Caco-2 (cell line): ENCODE results near the gene LRRC7. TPM values are rescaled to one million over a fixed set of nuclear protein-coding genes. Genes with fewer than 3 reads are reported as not detected.

Experiments used
- BruUV-seq: library from RNA; stranded (reverse); fragments of 400-500 nt; replicated peaks from 2 replicates; lab custom pipeline; 2021; lab: Mats Ljungman, UMichigan
- CTCF ChIA-PET: fragments of 300-600 bp; sonication (Branson Sonifier 250); formaldehyde crosslinking; loops from one replicate; lab custom pipeline; 2022; ENCODE audit warnings: antibody characterized with exemption; lab: Charles Lee
- POLR2A ChIA-PET: fragments of 300-600 bp; sonication (Branson Sonifier 250); formaldehyde crosslinking; loops from one replicate; lab custom pipeline; 2022; ENCODE audit warnings: antibody characterized with exemption; lab: Charles Lee
- DNase-seq, 2 experiments: peaks; one replicate each; pipeline versions ENCODE4 v3.0.0 to v3.0.0-alpha.2; 2020 to 2022
- H3K27me3 ChIP-seq: replicated peaks from 2 replicates; pipeline ENCODE4 v1.6.0; 2011; ENCODE audit warnings: low read length; ENCODE audit not compliant: control insufficient read depth, insufficient read depth
- H3K36me3 ChIP-seq: 2 replicates; pipeline ENCODE4 v1.5.1; 2011; ENCODE audit warnings: low read length; ENCODE audit not compliant: control insufficient read depth, insufficient read depth
- H3K4me1 ChIP-seq: fragments of 250-450 bp; sonication (Bioruptor Pico); 2 replicates; pipeline ENCODE4 v1.5.1; 2020; ENCODE audit warnings: mild to moderate bottlenecking
- H3K4me3 ChIP-seq: 2 replicates; pipeline ENCODE4 v1.5.1; 2011; ENCODE audit warnings: low read depth, mild to moderate bottlenecking, control low read depth, low read length
- H3K9me3 ChIP-seq: fragments of 250-450 bp; sonication (Bioruptor Pico); 2 replicates; pipeline ENCODE4 v1.5.1; 2020; ENCODE audit warnings: mild to moderate bottlenecking, moderate library complexity
- H3K27ac Mint-ChIP-seq: one replicate; pipeline ENCODE4 v1.8.0; 2022; ENCODE audit warnings: mixed read lengths; ENCODE audit not compliant: unreplicated experiment
- H3K27me3 Mint-ChIP-seq: one replicate; pipeline ENCODE4 v1.8.0; 2022; ENCODE audit warnings: mixed read lengths; ENCODE audit not compliant: insufficient read depth, unreplicated experiment
- H3K36me3 Mint-ChIP-seq: one replicate; pipeline ENCODE4 v1.8.0; 2022; ENCODE audit warnings: mild to moderate bottlenecking, mixed read lengths; ENCODE audit not compliant: insufficient read depth, unreplicated experiment
- H3K4me1 Mint-ChIP-seq: one replicate; pipeline ENCODE4 v1.8.0; 2022; ENCODE audit warnings: low read depth, mixed read lengths; ENCODE audit not compliant: unreplicated experiment
- H3K4me3 Mint-ChIP-seq: one replicate; pipeline ENCODE4 v1.8.0; 2022; ENCODE audit warnings: mild to moderate bottlenecking, moderate library complexity, mixed read lengths; ENCODE audit not compliant: unreplicated experiment
- H3K9me3 Mint-ChIP-seq: one replicate; pipeline ENCODE4 v1.8.0; 2022; ENCODE audit warnings: mixed read lengths; ENCODE audit not compliant: unreplicated experiment
- intact Hi-C: fragments of 100-400 bp; cut with micrococcal nuclease; formaldehyde crosslinking; loops from one replicate; pipeline ENCODE4 v1.10.0; 2022; ENCODE audit not compliant: unreplicated experiment
- total RNA-seq: library from RNA; stranded (reverse); gene quantifications from 2 replicates; pipeline ENCODE4 v1.2.3, GENCODE V29; 2022
- TF ChIP-seq, protein P1 (sequence below), 2 experiments: fragments of 200-600 bp in 1 of 2; IDR thresholded peaks; 1 replicate in 1 of 2; 2 replicates in 1 of 2; pipeline versions ENCODE4 v1.5.1 to v1.8.0; 2011 to 2022; ENCODE audit warnings: antibody characterized with exemption in 1 of 2, control low read depth in 1 of 2, inconsistent platforms in 1 of 2, low read depth in 1 of 2, low read length in 1 of 2, mild to moderate bottlenecking in 1 of 2, moderate library complexity in 1 of 2; ENCODE audit not compliant: insufficient read depth in 1 of 2, severe bottlenecking in 1 of 2, unreplicated experiment in 1 of 2

LRRC7 gene
- total RNA-seq, 1 experiment from 2014 or later: 8.5 TPM

GRCh38 chr1:70071601-70072000 is 503.9 kb downstream of the LRRC7 start:
- TF ChIP-seq, protein P1, sequence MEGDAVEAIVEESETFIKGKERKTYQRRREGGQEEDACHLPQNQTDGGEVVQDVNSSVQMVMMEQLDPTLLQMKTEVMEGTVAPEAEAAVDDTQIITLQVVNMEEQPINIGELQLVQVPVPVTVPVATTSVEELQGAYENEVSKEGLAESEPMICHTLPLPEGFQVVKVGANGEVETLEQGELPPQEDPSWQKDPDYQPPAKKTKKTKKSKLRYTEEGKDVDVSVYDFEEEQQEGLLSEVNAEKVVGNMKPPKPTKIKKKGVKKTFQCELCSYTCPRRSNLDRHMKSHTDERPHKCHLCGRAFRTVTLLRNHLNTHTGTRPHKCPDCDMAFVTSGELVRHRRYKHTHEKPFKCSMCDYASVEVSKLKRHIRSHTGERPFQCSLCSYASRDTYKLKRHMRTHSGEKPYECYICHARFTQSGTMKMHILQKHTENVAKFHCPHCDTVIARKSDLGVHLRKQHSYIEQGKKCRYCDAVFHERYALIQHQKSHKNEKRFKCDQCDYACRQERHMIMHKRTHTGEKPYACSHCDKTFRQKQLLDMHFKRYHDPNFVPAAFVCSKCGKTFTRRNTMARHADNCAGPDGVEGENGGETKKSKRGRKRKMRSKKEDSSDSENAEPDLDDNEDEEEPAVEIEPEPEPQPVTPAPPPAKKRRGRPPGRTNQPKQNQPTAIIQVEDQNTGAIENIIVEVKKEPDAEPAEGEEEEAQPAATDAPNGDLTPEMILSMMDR (IDR thresholded peaks at IDR 0.05; ENCODE audit: insufficient read depth in 1 of 2, low read depth in 1 of 2, low read length in 1 of 2, severe bottlenecking in 1 of 2, unreplicated experiment in 1 of 2): no peak
- CTCF ChIA-PET: no interaction called here
- H3K4me3 ChIP-seq: no peak overlapping the region
- Mint-ChIP-seq H3K36me3 (no peaks in the 10 kb centered on the region), H3K4me1 (no peaks in the 10 kb centered on the region), H3K27ac (no peak overlapping the region), H3K4me3 (no peak overlapping the region), H3K27me3 (no peaks in the 10 kb centered on the region), H3K9me3 (no peaks in the 10 kb centered on the region)
- no peaks in the 10 kb centered on the region for H3K4me1 ChIP-seq
- H3K36me3 ChIP-seq: no peaks in the 10 kb centered on the region
- intact Hi-C loops: no loop called here
- no peak for DNase-seq
- POLR2A ChIA-PET: no interaction called here
- H3K27me3 ChIP-seq: no peaks in the 10 kb centered on the region
- no TSS peak for BruUV-seq
- no peaks in the 10 kb centered on the region for H3K9me3 ChIP-seq

- H3K4me1 ChIP-seq: no peaks in the 10 kb centered on the region
- CTCF ChIA-PET: no interaction called here
- no peaks in the 10 kb centered on the region for H3K27me3 ChIP-seq
- no TSS peak for BruUV-seq
- no peaks in the 10 kb centered on the region for H3K36me3 ChIP-seq
- TF ChIP-seq, protein P1 (IDR thresholded peaks at IDR 0.05; ENCODE audit: insufficient read depth in 1 of 2, low read depth in 1 of 2, low read length in 1 of 2, severe bottlenecking in 1 of 2, unreplicated experiment in 1 of 2): no peak
- Mint-ChIP-seq H3K27me3 (no peaks in the 10 kb centered on the region), H3K9me3 (no peaks in the 10 kb centered on the region), H3K36me3 (no peaks in the 10 kb centered on the region), H3K4me3 (no peak overlapping the region), H3K4me1 (no peaks in the 10 kb centered on the region), H3K27ac (no peak overlapping the region)
- no peak overlapping the region for H3K4me3 ChIP-seq
- POLR2A ChIA-PET: no interaction called here
- H3K9me3 ChIP-seq: no peaks in the 10 kb centered on the region
- DNase-seq: no peak
- intact Hi-C loops: no loop called here
Observed at GRCh38 chr1:70072231-70072751, 504.6 kb downstream of the LRRC7 start.

DNA sequence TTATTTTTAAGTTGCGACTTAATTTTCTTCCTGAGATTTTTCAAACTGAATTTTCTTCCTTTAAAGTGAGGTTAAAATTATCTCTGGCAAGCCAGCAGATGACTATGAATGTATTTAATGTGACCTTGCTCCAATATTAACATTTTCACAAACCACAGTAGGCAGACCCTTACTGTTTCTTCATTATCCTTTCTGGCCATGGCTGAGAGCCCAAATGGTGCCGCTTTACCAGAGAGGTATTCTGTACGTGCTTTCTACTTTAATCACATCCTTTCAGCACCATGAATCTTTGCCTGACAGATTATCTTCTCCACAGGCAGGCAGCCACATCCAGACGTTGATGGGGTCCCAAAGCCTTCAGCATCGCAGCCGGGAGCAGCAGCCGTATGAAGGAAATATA is 508.0 kb downstream of the LRRC7 start:
- Histone ChIP-seq H3K27me3 (no peaks in the 10 kb centered on the region), H3K4me1 (no peaks in the 10 kb centered on the region), H3K36me3 (no peaks in the 10 kb centered on the region), H3K4me3 (no peak overlapping the region), H3K9me3 (no peaks in the 10 kb centered on the region)
- no peaks in the 10 kb centered on the region for H3K9me3 Mint-ChIP-seq
- no peak overlapping the region for H3K4me3 Mint-ChIP-seq
- ChIA-PET CTCF (no interaction called here), POLR2A (no interaction called here)
- no peaks in the 10 kb centered on the region for H3K4me1 Mint-ChIP-seq
- BruUV-seq: no TSS peak
- no peak for DNase-seq
- H3K36me3 Mint-ChIP-seq: no peaks in the 10 kb centered on the region
- no peaks in the 10 kb centered on the region for H3K27me3 Mint-ChIP-seq
- TF ChIP-seq, protein P1 (IDR thresholded peaks at IDR 0.05; ENCODE audit: insufficient read depth in 1 of 2, low read depth in 1 of 2, low read length in 1 of 2, severe bottlenecking in 1 of 2, unreplicated experiment in 1 of 2): no peak
- H3K27ac Mint-ChIP-seq: no peak overlapping the region
- intact Hi-C loops: no loop called here
